ES-I3 (cell line): ENCODE measurements around the gene BACE2.

ENCODE experiments used
- H3K36me3 ChIP-seq: 2 replicates; pipeline ENCODE4 v1.6.1; 2013; ENCODE audit warnings: mild to moderate bottlenecking, low read length, control low read depth, moderate library complexity; ENCODE audit not compliant: insufficient read depth
- H3K4me1 ChIP-seq: 2 replicates; pipeline ENCODE4 v1.6.1; 2013; ENCODE audit warnings: mild to moderate bottlenecking, control low read depth, low read length; ENCODE audit not compliant: insufficient read depth
- H3K9ac ChIP-seq: 2 replicates; pipeline ENCODE4 v1.6.1; 2013; ENCODE audit warnings: low read depth, mild to moderate bottlenecking, low read length, moderate library complexity
- H3K9me3 ChIP-seq: 2 replicates; pipeline ENCODE4 v1.6.1; 2013; ENCODE audit warnings: mild to moderate bottlenecking, low read length, moderate library complexity; ENCODE audit not compliant: control insufficient read depth, insufficient read depth

Gene BACE2

DNA sequence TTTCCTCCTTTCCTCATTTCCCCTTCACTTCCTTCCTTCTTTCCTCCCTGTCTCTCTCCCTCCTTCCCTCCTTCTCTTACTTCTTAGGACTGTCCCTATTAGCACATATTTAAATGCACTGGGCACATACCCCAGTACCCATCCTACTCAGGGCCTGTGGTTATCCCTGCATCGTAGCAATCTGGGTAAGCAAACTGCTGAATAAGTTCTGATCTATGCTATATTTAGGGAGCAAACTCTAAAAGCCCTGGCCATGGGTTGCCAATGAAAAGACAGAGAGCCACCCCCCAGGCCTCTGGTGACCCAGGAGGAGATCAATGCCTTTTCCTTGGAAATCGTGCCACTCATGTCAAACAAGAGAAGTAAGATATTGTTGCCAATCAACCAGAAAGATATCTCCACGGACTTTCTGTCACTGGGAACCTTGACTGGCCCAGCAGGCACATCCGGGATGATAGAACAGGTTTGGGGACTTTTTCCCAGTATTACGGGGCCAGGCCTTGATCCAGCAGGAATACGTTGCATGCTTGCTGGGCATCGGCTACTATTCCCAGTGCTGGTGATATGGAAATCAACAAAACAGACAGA lies 154.0 kb downstream of the BACE2 start:
- Histone ChIP-seq H3K9me3 (no peaks in the 10 kb centered on the region), H3K9ac (no peak overlapping the region), H3K4me1 (no peaks in the 10 kb centered on the region; the same call in 1 of the 2 replicates), H3K36me3 (no peaks in the 10 kb centered on the region)

DNA sequence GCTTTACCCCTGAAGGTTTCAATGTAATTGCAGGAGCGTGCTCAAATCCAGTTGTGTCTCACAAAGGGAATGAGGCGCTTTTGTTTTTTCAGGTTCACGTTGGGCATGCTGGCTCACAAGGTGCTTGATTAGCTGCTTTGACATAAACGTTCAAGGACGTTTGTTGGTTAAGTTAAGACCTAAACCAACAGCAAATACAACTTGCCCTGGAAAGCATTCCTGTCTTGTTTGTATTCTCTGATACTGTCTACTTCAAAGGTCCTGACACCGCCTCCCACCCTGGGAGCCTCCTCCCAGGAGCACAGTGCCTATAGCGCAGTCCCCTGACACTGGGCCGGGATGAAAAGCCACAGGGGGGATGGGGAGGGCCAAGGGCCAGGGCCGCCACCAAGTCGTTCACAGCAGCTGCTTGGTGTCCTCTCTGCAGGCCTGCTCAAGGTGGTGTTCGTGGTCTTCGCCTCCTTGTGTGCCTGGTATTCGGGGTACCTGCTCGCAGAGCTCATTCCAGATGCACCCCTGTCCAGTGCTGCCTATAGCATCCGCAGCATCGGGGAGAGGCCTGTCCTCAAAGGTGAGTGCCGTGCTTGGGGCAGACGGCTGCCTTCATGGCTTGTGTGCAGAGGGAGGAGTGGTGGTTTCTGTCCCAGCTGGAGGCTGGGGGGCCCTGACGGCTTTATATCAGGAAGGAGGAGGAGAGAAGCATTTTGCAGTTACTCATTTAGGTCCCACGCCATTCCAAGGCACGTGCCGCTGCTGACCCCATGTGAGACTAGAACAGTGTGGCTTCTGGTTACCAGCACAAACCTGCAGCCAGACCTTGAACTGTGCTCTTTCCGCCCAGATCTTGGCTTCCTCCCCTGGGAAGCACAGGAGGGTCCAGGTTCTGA lies 154.8 kb downstream of the BACE2 start:
- Histone ChIP-seq H3K9ac (no peak overlapping the region), H3K4me1 (no peaks in the 10 kb centered on the region; the same call in 1 of the 2 replicates), H3K36me3 (no peaks in the 10 kb centered on the region), H3K9me3 (no peaks in the 10 kb centered on the region)

DNA sequence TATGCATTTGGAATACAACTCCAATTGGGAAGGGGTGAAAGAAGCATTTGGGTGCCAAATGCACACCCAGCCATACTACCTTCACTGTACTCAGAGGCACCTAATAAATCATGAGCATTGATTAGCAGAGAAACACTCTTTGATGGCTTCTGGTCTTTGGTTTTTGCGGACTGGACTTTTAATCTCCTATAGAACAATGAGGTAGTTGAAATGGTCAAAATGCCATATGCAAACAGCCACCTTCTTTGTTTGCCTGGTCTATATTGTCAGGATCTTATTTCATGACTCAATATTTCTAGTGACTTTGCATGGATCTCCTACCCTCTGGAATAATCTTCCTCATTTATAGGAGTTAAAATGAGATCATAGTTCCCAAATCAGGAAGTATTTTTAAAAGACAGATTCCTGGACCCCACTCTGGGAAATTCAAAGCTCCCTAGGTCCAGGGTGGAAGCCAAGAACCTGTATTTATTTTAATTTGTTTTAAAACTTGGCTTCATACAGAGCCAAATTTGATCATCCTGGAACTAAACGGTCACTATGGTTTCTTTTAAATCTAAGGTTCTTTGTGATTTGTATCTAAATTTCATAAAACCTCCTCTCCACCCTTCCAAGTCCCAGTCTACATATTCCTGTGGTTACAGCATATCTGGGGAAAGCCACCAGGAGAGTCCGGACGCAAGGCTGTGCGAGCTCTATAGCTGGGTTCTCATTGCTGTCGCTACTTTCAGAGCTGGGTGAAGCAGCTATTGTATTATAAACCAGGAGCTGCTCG lies 157.4 kb downstream of the BACE2 start:
- Histone ChIP-seq H3K9me3 (no peaks in the 10 kb centered on the region), H3K36me3 (no peaks in the 10 kb centered on the region), H3K4me1 (no peaks in the 10 kb centered on the region; the same call in 1 of the 2 replicates), H3K9ac (no peak overlapping the region)

DNA sequence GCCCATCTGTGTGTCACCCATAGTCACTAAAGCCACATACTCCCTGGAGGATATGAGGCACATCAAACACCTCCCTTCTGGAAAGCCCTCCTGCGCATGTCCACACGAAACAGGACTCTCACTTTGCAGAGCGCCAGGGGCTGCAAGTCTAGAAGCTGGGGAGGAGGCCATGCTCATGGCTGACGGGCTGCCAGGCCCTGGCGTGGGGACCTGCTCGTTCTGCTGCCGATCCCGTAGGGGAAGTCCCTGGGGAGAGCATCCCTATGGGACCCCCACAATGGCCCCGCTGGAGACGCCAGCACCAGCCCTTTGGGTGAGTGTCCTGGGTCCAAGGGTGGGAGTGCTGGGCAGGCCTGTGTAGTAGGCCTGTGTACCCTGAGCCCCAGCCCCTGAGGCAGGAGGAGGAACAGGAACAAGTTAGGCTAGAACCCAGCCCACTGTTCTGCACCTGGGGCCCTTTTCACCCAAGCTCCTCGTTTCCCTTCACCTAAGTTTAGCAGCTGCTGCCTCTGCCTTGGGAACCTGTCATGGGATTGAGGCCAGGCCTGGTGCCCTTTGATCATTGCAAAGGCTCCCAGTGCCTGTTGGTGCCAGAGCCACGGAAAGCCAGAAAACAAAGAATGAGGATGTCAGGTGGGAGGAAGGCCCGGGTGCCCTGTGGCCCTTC lies 158.6 kb downstream of the BACE2 start:
- no peaks in the 10 kb centered on the region for H3K36me3 ChIP-seq
- no peaks in the 10 kb centered on the region for H3K9me3 ChIP-seq
- H3K9ac ChIP-seq: no peak overlapping the region
- H3K4me1 ChIP-seq: no peaks in the 10 kb centered on the region; the same call in 1 of the 2 replicates

DNA sequence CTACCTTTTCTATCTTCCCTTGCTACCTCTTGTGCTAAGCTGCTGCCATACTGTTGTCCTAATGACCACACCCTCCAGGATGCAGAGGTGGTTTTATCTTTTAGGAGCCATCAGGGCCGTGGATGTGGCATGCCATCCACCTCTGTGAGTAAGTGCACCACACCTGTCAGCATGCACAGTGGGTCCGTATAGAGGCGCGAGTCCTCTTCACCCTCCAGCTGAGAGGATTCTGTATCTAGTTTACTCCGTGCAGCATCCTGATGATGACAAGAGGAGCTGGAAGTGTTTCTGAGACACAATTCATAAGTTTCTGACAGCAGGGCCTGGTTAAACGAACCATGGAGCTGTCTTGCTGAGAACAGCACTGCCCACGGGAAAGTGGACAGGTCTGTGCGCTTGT lies 159.8 kb downstream of the BACE2 start:
- H3K9ac ChIP-seq: no peak overlapping the region
- no peaks in the 10 kb centered on the region; the same call in 1 of the 2 replicates for H3K4me1 ChIP-seq
- H3K36me3 ChIP-seq: no peaks in the 10 kb centered on the region
- peaks cover 2% of the 10 kb centered on the region; the same call in 1 of the 2 replicates for H3K9me3 ChIP-seq

DNA sequence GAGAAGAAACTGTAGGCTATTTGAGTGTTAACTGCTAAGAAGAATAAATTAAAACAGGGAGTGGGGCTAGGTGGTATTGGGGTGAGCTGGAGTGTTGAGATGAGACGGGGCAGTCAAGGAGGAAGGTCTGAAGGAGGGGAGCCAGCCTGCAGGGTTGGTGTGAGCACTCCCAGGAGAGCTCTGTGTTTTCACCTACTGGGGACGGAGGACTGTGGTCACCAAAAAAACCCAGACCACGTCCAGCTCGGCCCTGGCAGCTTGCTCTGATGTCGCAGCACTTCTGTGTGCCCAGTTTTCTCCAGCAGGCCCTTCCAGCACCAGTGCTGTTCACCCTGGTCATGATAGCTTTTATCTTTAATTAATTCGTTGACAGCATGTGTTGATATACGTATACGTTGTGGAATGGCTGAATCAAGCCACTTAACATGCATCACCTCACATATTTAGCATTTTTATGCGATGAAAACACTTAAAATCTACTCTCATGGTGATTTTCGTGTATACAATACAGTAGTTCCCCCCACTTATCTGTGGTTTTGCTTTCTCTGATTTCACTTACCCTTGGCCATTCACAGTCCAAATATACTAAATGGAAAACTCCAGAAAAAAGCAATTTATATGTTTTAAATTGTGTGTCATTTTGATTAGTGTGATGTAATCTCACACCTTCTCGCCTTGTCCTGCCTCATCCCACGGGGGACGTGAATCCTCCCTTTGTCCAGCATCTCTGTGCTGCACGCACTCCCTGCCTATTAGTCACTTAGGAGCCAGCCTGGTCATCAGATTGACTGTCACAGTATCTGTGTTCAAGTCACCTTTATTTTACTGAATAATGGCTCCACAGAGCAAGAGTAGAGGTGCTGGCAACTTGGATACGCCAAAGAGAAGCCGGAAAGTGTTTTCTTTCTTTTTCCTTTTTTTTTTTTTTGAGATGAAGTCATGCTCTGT lies 161.0 kb downstream of the BACE2 start:
- H3K4me1 ChIP-seq: no peaks in the 10 kb centered on the region

More for the DNA sequence above, 161.0 kb downstream of the BACE2 start:
- Histone ChIP-seq H3K36me3 (no peaks in the 10 kb centered on the region), H3K9ac (no peak overlapping the region), H3K9me3 (peaks cover 2% of the 10 kb centered on the region; the same call in 1 of the 2 replicates)
